PFSK-1 (cell line): Measurements from ENCODE around the gene RYR2.

Experiments used
- POLR2AphosphoS5 ChIP-seq: IDR thresholded peaks from 2 replicates; pipeline ENCODE4 v1.6.1; 2012; ENCODE audit warnings: low read depth, mild to moderate bottlenecking, control low read depth, low read length, moderate library complexity
- TAF1 ChIP-seq: IDR thresholded peaks from 2 replicates; pipeline ENCODE4 v1.6.1; 2012; ENCODE audit warnings: low read length, control low read depth, borderline replicate concordance; ENCODE audit not compliant: insufficient read depth
- TF ChIP-seq, protein P1 (sequence below), 2 experiments: IDR thresholded peaks; 2 replicates each; pipeline versions ENCODE4 v1.6.1 to v1.8.0; 2011 to 2012; ENCODE audit warnings: low read depth in 2 of 2, low read length in 2 of 2, control low read depth in 1 of 2, inconsistent platforms in 1 of 2, mild to moderate bottlenecking in 1 of 2, moderate library complexity in 1 of 2; ENCODE audit not compliant: insufficient read depth in 1 of 2

DNA sequence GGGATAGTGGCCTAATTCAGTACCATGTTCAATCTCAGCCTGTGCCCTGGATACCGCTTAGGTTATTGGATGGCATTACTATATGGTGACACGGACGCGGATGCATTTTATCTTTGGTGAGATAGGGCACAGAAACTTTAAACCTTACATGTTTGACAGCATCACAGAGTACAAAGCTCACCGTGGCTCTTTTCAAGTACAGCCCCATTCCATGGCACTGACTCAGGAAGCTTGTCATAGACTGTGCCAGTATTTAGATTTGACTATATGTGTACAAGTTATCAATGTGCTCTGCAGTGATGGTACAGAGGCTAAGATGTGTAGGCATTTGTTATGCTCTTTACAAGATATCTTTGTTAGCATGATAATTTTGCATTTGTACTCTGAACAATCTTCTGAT is 169.0 kb downstream of the RYR2 start:
- TF ChIP-seq POLR2AphosphoS5 = no peak
- no peak for TF ChIP-seq TAF1
- TF ChIP-seq, protein P1, sequence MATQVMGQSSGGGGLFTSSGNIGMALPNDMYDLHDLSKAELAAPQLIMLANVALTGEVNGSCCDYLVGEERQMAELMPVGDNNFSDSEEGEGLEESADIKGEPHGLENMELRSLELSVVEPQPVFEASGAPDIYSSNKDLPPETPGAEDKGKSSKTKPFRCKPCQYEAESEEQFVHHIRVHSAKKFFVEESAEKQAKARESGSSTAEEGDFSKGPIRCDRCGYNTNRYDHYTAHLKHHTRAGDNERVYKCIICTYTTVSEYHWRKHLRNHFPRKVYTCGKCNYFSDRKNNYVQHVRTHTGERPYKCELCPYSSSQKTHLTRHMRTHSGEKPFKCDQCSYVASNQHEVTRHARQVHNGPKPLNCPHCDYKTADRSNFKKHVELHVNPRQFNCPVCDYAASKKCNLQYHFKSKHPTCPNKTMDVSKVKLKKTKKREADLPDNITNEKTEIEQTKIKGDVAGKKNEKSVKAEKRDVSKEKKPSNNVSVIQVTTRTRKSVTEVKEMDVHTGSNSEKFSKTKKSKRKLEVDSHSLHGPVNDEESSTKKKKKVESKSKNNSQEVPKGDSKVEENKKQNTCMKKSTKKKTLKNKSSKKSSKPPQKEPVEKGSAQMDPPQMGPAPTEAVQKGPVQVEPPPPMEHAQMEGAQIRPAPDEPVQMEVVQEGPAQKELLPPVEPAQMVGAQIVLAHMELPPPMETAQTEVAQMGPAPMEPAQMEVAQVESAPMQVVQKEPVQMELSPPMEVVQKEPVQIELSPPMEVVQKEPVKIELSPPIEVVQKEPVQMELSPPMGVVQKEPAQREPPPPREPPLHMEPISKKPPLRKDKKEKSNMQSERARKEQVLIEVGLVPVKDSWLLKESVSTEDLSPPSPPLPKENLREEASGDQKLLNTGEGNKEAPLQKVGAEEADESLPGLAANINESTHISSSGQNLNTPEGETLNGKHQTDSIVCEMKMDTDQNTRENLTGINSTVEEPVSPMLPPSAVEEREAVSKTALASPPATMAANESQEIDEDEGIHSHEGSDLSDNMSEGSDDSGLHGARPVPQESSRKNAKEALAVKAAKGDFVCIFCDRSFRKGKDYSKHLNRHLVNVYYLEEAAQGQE (IDR thresholded peaks at IDR 0.05; ENCODE audit: insufficient read depth in 1 of 2, low read depth in 2 of 2, low read length in 2 of 2) = no peak
